Measurements from ENCODE around the gene RINL.
"Not testable (repeated sequence)": the region's sequence is repeated elsewhere in the genome, so short reads cannot be mapped to it uniquely, and the experiment has no call there.

RINL gene

DNA sequence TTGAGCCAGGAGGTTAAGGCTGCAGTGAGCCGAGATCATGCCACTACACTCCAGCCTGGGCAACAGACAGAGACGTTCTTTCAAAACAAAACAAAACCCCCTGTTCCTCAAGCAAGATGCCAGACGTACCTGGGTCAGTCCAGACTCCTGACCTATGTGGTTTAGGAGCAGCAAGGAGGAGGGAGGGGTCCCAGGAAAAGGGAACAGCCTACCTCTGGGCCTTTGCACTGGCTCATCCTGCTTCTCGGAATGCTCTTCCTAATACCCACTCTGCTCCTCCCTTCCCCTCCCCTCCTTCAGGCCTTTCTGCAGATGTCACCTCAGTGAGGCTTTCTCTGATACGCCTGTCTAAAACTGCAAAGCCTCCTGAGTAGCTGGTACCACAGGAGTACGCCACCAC, 9.5 kb downstream of the RINL start:
- no peak for DNase-seq (ENCODE audit: low spot score)
- in situ Hi-C loops (cut with MboI; ENCODE audit: low sequenced_read_pairs, unreplicated experiment): no loop called here
- TF ChIP-seq, protein P1, sequence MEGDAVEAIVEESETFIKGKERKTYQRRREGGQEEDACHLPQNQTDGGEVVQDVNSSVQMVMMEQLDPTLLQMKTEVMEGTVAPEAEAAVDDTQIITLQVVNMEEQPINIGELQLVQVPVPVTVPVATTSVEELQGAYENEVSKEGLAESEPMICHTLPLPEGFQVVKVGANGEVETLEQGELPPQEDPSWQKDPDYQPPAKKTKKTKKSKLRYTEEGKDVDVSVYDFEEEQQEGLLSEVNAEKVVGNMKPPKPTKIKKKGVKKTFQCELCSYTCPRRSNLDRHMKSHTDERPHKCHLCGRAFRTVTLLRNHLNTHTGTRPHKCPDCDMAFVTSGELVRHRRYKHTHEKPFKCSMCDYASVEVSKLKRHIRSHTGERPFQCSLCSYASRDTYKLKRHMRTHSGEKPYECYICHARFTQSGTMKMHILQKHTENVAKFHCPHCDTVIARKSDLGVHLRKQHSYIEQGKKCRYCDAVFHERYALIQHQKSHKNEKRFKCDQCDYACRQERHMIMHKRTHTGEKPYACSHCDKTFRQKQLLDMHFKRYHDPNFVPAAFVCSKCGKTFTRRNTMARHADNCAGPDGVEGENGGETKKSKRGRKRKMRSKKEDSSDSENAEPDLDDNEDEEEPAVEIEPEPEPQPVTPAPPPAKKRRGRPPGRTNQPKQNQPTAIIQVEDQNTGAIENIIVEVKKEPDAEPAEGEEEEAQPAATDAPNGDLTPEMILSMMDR (IDR thresholded peaks at IDR 0.05; ENCODE audit: borderline replicate concordance, control extremely low read depth, extremely low read depth, insufficient read depth, missing control alignments): no peak

DNA sequence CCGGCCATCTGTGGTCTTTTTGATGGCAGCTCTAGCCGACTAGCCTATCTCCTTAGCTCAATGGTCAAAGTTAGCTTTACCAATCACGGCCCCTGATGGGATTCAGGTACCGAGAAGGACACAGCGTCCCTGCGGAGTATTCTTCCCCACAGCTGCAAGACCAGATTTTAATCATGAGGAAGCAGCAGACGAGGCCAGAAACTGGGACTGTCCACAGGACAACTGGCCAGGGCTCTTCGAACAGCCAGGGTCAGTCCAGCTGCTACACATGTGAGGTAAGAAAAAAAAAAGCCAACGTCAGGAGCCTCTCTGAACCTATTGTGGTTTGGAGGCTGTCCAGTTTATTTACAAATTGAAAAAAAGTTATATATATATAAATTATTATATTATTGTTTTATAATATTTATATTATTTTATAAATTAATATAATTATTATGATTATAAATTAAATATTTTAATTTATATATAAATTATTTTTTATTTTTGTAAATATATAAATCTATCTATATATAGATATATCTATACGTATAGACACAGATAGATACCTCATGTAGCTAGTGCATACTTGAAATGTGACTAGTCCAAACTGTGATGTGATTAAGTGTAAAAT, 10.8 kb downstream of the RINL start:
- in situ Hi-C loops (cut with MboI; ENCODE audit: low sequenced_read_pairs, unreplicated experiment): no loop called here
- DNase-seq (ENCODE audit: low spot score): no peak
- TF ChIP-seq, protein P1 (IDR thresholded peaks at IDR 0.05; ENCODE audit: borderline replicate concordance, control extremely low read depth, extremely low read depth, insufficient read depth, missing control alignments): no peak

DNA sequence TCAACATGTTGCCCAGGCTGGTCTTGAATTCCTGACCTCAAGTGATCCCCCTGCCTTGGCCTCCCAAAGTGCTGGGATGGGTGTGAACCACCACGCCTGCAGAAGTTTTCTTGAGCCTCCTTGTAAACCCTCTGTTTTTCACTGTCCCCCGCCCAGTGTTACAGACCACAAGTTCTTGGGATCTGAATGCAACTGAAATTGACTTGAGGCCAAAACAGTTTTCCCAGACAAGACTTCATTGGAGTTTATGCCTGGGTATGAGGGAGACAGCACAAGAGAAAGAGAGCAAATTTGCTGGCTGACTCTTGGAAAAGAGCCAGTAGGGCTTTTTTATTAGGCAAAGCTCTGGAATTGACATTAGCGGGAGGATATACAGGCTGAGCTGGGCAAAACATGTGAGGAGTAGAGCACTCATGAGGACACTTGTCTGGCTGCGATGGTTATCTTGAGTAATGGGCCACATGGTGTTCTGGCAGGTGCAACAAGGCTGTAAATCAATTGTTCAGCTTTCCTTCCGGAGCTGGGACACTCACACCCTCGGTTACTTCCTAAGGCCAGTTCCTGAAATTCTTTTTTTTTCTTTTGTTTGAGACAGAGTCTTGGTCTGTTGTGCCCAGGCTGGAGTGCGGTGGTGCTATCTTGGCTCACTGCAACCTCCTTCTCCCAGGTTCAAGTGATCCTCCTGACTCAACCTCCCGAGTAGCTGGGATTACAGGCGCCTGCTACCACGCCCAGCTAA, 15.6 kb downstream of the RINL start:
- in situ Hi-C loops (cut with MboI; ENCODE audit: low sequenced_read_pairs, unreplicated experiment): no loop called here
- TF ChIP-seq, protein P1 (IDR thresholded peaks at IDR 0.05; ENCODE audit: borderline replicate concordance, control extremely low read depth, extremely low read depth, insufficient read depth, missing control alignments): no peak
- DNase-seq (ENCODE audit: low spot score): no peak

DNA sequence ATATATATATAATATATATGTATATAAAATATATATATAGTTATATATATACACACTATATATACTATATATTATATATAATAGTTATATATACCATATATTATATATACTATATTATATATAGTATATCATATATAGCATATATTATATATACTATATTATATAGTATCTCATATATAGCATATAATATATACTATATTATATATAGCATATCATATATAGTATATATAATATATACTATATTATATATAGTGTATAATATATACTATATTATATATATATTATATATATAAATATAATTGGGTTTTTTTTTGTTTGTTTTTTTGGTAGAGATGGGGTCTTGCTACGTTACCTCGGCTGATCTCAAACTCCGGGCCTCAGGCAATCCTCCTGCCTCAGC, 16.7 kb downstream of the RINL start:
- in situ Hi-C loops (cut with MboI; ENCODE audit: low sequenced_read_pairs, unreplicated experiment): no loop called here
- DNase-seq (ENCODE audit: low spot score): no peak
- TF ChIP-seq, protein P1 (IDR thresholded peaks at IDR 0.05; ENCODE audit: borderline replicate concordance, control extremely low read depth, extremely low read depth, insufficient read depth, missing control alignments): no peak

DNA sequence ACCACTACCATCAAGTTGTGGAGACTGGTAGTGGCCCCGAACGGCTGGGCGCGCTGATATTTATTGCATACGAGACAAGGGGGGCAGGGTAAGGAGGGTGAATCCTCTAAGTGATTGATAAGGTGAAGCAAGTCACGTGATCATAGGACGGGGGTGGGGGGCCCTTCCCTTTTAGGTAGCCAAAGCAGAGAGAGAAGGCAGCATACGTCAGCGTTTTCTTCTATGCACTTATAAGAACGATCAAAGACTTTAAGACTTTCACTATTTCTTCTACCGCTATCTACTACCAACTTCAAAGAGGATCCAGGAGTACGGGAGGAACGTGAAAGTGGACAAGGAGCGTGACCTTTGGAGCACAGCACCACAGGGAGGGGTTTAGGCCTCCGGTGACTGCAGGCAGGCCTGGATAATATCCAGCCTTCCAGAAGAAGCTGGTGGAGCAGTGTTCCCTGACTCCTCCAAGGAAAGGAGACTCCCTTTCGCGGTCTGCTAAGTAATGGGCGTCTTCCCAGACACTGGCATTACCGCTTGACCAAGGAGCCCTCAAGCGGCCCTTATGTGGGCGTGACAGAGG, 18.4 kb downstream of the RINL start:
- in situ Hi-C loops (cut with MboI; ENCODE audit: low sequenced_read_pairs, unreplicated experiment): not testable (repeated sequence)

DNA sequence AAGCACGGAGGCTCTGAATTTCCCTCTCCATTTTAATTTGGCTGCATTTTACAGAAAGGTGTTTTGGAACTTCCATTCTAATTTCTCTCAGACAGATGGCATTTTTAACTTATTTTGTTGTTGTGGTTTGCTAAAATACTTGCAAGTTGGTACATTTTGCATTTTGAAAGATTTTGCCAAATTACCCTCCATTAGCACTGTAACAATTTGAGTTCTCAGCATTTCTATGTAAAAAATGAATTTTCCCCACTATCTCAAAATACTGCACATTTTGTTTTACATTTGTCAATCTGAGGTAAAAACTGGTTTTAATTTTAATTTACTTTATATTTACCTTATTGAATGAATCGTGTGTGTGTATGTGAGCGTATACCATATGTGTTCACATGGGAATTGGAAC, 21.3 kb downstream of the RINL start:
- TF ChIP-seq, protein P1 (IDR thresholded peaks at IDR 0.05; ENCODE audit: borderline replicate concordance, control extremely low read depth, extremely low read depth, insufficient read depth, missing control alignments): no peak
- no peak for DNase-seq (ENCODE audit: low spot score)
- in situ Hi-C loops (cut with MboI; ENCODE audit: low sequenced_read_pairs, unreplicated experiment): no loop called here

More for the DNA sequence above, 18.4 kb downstream of the RINL start:
- DNase-seq (ENCODE audit: low spot score): not testable (repeated sequence)

DNA sequence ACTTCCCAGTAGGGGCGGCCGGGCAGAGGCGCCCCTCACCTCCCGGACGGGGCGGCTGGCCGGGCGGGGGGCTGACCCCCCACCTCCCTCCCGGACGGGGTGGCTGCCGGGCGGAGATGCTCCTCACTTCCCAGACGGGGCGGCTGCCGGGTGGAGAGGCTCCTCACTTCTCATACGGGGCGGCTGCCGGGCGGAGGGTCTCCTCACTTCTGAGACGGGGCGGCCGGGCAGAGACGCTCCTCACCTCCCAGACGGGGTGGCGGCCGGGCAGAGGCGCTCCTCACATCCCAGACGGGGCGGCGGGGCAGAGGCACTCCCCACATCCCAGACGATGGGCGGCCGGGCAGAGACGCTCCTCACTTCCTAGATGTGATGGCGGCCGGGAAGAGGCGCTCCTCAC, 22.3 kb downstream of the RINL start:
- in situ Hi-C loops (cut with MboI; ENCODE audit: low sequenced_read_pairs, unreplicated experiment); DNase-seq (ENCODE audit: low spot score): not testable (repeated sequence)

DNA sequence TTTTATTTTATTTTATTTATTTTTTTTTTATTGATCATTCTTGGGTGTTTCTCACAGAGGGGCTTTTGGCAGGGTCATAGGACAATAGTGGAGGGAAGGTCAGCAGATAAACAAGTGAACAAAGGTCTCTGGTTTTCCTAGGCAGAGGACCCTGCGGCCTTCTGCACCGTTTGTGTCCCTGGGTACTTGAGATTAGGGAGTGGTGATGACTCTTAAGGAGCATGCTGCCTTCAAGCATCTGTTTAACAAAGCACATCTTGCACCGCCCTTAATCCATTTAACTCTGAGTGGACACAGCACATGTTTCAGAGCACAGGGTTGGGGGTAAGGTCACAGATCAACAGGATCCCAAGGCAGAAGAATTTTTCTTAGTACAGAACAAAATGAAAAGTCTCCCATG, 23.1 kb downstream of the RINL start:
- DNase-seq (ENCODE audit: low spot score); in situ Hi-C loops (cut with MboI; ENCODE audit: low sequenced_read_pairs, unreplicated experiment): not testable (repeated sequence)
